A549 (cell line): ENCODE measurements around the gene FSCN2. TPM values are rescaled to one million over a fixed set of nuclear protein-coding genes. Genes with fewer than 3 reads are reported as not detected.

ENCODE experiments used
- ATAC-seq, 2 experiments: fragments of 200-7000 bp in 1 of 2; fragments of >200 bp in 1 of 2; cut with Nextera tagmentation in 1 of 2; cut with Tn5 transposase in 1 of 2; 3 replicates each; pipeline versions ENCODE4 v1.8.0 to v1.9.1; 2018 to 2020; ENCODE audit warnings: mild to moderate bottlenecking in 1 of 2, moderate library complexity in 1 of 2
- CTCF ChIA-PET: fragments of 300-600 bp; sonication (Branson Sonifier 250); formaldehyde crosslinking; extraction: SDS; loops from one replicate; lab custom pipeline; 2021; ENCODE audit warnings: antibody characterized with exemption, inconsistent platforms; lab: Yijun Ruan, JAX
- POLR2A ChIA-PET: fragments of 350-600 bp; formaldehyde crosslinking; extraction: SDS; loops from one replicate; lab custom pipeline; 2021; ENCODE audit warnings: antibody characterized with exemption, inconsistent platforms; lab: Yijun Ruan, JAX
- DNase-seq, 2 experiments: peaks; one replicate each; pipeline versions ENCODE4 v3.0.0 to v3.0.0-alpha.2; 2011 to 2016; ENCODE audit warnings: low read depth in 1 of 2, low spot score in 1 of 2
- FAIRE-seq: peaks from 2 replicates; lab custom pipeline; 2011; peaks lifted over from hg19 to GRCh38; lab: Jason Lieb, UNC
- H3K27ac ChIP-seq, 2 experiments: fragments of >200 bp; sonication (Bioruptor Twin); formaldehyde crosslinking; 3 replicates each; pipeline ENCODE4 v1.5.1; 2016 to 2017
- H3K4me1 ChIP-seq: fragments of >200 bp; sonication (Bioruptor Twin); formaldehyde crosslinking; 3 replicates; pipeline ENCODE4 v1.6.1; 2016
- H3K4me2 ChIP-seq: fragments of >200 bp; sonication (Bioruptor Twin); formaldehyde crosslinking; 3 replicates; pipeline ENCODE4 v1.6.1; 2016
- H3K4me3 ChIP-seq: fragments of >200 bp; sonication (Bioruptor Twin); formaldehyde crosslinking; 3 replicates; pipeline ENCODE4 v1.5.1; 2016
- H3K9me3 ChIP-seq: fragments of >200 bp; sonication (Bioruptor Twin); formaldehyde crosslinking; 3 replicates; pipeline ENCODE4 v1.6.1; 2016
- BHLHE40 ChIP-seq: IDR thresholded peaks from 2 replicates; pipeline ENCODE4 v1.6.1; 2012; ENCODE audit warnings: low read depth, low read length, inconsistent platforms
- CHD4 ChIP-seq: fragments of 200-600 bp; sonication (generic); IDR thresholded peaks from 2 replicates; pipeline ENCODE4 v1.6.1; 2016; ENCODE audit warnings: antibody characterized with exemption, mild to moderate bottlenecking, borderline replicate concordance
- FOSL2 ChIP-seq, 2 experiments: fragments of 450-650 bp in 1 of 2; fragments of >200 bp in 1 of 2; sonication (Bioruptor Twin) in 1 of 2; formaldehyde crosslinking; IDR thresholded peaks; 2 replicates each; pipeline versions ENCODE4 v1.5.0 to v1.6.1; 2016 to 2020; ENCODE audit warnings: mild to moderate bottlenecking in 1 of 2, moderate library complexity in 1 of 2
- FOXS1 ChIP-seq: fragments of 250-450 bp; sonication (Bioruptor Pico); IDR thresholded peaks from 2 replicates; pipeline ENCODE4 v1.5.0; 2020; ENCODE audit warnings: mild to moderate bottlenecking, moderate library complexity
- HEYL ChIP-seq: fragments of 250-450 bp; sonication (Bioruptor Pico); IDR thresholded peaks from 2 replicates; pipeline ENCODE4 v1.8.0; 2021; ENCODE audit warnings: mild to moderate bottlenecking, moderate library complexity
- HOXA7 ChIP-seq: fragments of 250-450 bp; sonication (Bioruptor Pico); IDR thresholded peaks from 2 replicates; pipeline ENCODE4 v1.5.0; 2020; ENCODE audit warnings: mild to moderate bottlenecking, moderate library complexity
- JUN ChIP-seq, 2 experiments: fragments of >200 bp; sonication (Bioruptor Twin); formaldehyde crosslinking; IDR thresholded peaks; 2 replicates in 1 of 2; 3 replicates in 1 of 2; pipeline ENCODE4 v1.6.1; 2016 to 2017
- MAFK ChIP-seq: fragments of 450-650 bp; IDR thresholded peaks from 2 replicates; pipeline ENCODE4 v1.6.1; 2014; ENCODE audit not compliant: partially characterized antibody
- NFE2L2 ChIP-seq: fragments of 150-350 bp; conservative IDR thresholded peaks from 2 replicates; pipeline ENCODE4 v1.6.1; 2014; ENCODE audit warnings: low read length
- PHF8 ChIP-seq: fragments of 200-600 bp; sonication (generic); IDR thresholded peaks from 2 replicates; pipeline ENCODE4 v1.6.1; 2016; ENCODE audit warnings: low read depth, mild to moderate bottlenecking, antibody characterized with exemption, moderate library complexity, borderline replicate concordance
- POLR2A ChIP-seq: IDR thresholded peaks from 2 replicates; pipeline ENCODE4 v1.6.1; 2012; ENCODE audit warnings: mild to moderate bottlenecking, low read length
- POLR2AphosphoS2 ChIP-seq: conservative IDR thresholded peaks from 2 replicates; pipeline ENCODE4 v1.6.1; 2012; ENCODE audit warnings: low read length, improper control_type of control experiment, inconsistent platforms
- TFCP2L1 ChIP-seq: fragments of 250-450 bp; sonication (Bioruptor Pico); IDR thresholded peaks from 2 replicates; pipeline ENCODE4 v1.5.0; 2021; ENCODE audit warnings: mild to moderate bottlenecking
- ZFP36 ChIP-seq: fragments of 450-650 bp; IDR thresholded peaks from 2 replicates; pipeline ENCODE4 v1.6.1; 2014; ENCODE audit warnings: borderline replicate concordance; ENCODE audit not compliant: partially characterized antibody
- ZSCAN20 ChIP-seq: fragments of 250-450 bp; sonication (Bioruptor Pico); IDR thresholded peaks from 2 replicates; pipeline ENCODE4 v1.8.0; 2022; ENCODE audit warnings: mild to moderate bottlenecking, moderate library complexity
- WGBS: methylation state at CpG from one replicate; pipeline ENCODE4 v1.1.6; 2017; ENCODE audit errors: missing lambda C conversion rate; 5-methylcytosine and 5-hydroxymethylcytosine counted together
- polyA plus RNA-seq, 4 experiments: library from polyadenylated mRNA; depleted of rRNA in 3 of 4; stranded (reverse); fragments of >200 nt; fragmentation: RNase III in 1 of 4; extraction: RNeasy Plus Mini Kit Qiagen cat#74134 plus additional on column Dnase treatment in 1 of 4; gene quantifications; 2 replicates in 3 of 4; 3 replicates in 1 of 4; pipeline ENCODE4 v1.2.3, GENCODE V29; 2011 to 2017
- TF ChIP-seq, protein P1 (sequence below): fragments of 450-650 bp; IDR thresholded peaks from 2 replicates; pipeline ENCODE4 v1.6.1; 2014; ENCODE audit warnings: antibody characterized with exemption
- TF ChIP-seq, protein P2 (sequence below): fragments of 200-600 bp; sonication (generic); IDR thresholded peaks from 2 replicates; pipeline ENCODE4 v1.6.1; 2016; ENCODE audit warnings: antibody characterized with exemption, mild to moderate bottlenecking, moderate library complexity
- TF ChIP-seq, protein P3 (sequence below): IDR thresholded peaks from 2 replicates; pipeline ENCODE4 v1.6.1; 2012

The FSCN2 gene
- polyA plus RNA-seq, 2 of the 4 experiments (the other 2 are of a cell fraction), result 0.84 to 1.3 TPM

DNA sequence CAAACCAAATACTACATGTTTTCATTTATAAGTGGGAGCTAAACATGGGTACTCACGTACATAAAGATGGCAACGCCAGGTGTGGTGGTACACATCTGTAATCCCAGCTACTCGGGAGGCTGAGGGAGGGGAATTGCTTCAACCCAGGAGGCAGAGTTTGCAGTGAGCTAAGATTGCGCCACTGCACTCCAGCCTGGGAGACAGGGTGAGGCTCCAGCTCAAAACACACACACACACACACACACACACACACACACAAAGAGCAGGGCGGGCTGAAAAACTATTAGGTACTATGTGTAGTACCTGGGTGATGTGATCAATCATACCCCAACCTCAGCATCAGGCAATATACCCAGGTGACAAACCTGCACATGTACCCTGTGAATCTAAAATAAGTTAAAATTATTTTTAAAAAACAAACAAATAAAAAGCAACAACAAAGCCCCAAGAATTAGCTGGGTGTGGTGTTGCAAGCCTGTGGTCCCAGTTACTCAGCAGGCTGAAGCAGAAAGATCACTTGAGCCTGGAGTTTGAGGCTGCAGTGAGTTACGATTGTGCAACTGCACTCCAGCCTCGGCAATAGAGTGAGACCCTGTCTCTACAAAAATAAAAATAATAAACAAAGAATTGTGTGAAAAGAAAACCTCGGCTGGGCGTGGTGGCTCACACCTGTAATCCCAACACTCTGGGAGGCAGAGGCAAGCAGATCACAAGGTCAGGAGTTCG lies 35.8 kb downstream of the FSCN2 start (continued):
- TF ChIP-seq, protein P1, sequence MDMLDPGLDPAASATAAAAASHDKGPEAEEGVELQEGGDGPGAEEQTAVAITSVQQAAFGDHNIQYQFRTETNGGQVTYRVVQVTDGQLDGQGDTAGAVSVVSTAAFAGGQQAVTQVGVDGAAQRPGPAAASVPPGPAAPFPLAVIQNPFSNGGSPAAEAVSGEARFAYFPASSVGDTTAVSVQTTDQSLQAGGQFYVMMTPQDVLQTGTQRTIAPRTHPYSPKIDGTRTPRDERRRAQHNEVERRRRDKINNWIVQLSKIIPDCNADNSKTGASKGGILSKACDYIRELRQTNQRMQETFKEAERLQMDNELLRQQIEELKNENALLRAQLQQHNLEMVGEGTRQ, result no peak
- TF ChIP-seq POLR2A (no peak), HOXA7 (CRISPR knock-in tag) (no peak), ZFP36 (no peak), HEYL (CRISPR knock-in tag) (no peak), ZSCAN20 (CRISPR knock-in tag) (no peak)
- TF ChIP-seq, protein P2, sequence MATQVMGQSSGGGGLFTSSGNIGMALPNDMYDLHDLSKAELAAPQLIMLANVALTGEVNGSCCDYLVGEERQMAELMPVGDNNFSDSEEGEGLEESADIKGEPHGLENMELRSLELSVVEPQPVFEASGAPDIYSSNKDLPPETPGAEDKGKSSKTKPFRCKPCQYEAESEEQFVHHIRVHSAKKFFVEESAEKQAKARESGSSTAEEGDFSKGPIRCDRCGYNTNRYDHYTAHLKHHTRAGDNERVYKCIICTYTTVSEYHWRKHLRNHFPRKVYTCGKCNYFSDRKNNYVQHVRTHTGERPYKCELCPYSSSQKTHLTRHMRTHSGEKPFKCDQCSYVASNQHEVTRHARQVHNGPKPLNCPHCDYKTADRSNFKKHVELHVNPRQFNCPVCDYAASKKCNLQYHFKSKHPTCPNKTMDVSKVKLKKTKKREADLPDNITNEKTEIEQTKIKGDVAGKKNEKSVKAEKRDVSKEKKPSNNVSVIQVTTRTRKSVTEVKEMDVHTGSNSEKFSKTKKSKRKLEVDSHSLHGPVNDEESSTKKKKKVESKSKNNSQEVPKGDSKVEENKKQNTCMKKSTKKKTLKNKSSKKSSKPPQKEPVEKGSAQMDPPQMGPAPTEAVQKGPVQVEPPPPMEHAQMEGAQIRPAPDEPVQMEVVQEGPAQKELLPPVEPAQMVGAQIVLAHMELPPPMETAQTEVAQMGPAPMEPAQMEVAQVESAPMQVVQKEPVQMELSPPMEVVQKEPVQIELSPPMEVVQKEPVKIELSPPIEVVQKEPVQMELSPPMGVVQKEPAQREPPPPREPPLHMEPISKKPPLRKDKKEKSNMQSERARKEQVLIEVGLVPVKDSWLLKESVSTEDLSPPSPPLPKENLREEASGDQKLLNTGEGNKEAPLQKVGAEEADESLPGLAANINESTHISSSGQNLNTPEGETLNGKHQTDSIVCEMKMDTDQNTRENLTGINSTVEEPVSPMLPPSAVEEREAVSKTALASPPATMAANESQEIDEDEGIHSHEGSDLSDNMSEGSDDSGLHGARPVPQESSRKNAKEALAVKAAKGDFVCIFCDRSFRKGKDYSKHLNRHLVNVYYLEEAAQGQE, result no peak
- TF ChIP-seq, protein P3, sequence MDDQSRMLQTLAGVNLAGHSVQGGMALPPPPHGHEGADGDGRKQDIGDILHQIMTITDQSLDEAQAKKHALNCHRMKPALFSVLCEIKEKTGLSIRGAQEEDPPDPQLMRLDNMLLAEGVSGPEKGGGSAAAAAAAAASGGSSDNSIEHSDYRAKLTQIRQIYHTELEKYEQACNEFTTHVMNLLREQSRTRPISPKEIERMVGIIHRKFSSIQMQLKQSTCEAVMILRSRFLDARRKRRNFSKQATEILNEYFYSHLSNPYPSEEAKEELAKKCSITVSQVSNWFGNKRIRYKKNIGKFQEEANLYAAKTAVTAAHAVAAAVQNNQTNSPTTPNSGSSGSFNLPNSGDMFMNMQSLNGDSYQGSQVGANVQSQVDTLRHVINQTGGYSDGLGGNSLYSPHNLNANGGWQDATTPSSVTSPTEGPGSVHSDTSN, result no peak

DNA sequence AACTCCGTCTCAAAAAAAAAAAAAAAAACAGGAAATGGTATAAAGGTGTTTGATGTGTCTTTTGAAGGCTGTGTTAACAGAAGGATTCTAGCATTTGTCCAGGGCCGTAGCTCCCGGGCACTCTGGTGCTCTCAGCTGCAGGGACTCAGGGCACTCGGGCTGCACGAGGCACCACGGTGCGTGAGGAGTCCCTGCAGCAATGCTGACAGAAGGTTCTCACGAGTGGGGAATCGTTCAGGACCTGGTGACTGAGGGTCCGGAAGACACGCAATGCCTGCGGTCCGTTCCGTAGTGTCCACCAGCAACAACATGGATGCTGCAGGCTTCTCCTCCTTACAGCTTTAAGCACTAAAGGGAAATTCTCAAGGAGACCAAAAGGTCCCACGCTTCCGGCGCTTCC lies 36.6 kb downstream of the FSCN2 start:
- H3K4me3 ChIP-seq, result no peak overlapping the region
- peak overlapping the region; percentile 93 for H3K4me2 ChIP-seq
- ATAC-seq, result no peak
- peak overlapping the region; percentile 88 to 91 for H3K27ac ChIP-seq
- peaks cover 87% of the 10 kb centered on the region for H3K4me1 ChIP-seq
- WGBS, result 91% methylated on average over 17 of the region's 17 CpGs
- ChIA-PET POLR2A (no interaction called here), CTCF (interaction anchor here (1.2 to 45.0 kb wide), 4 partner anchors 6 to 191 kb away, joined by 4 to 1604 read pairs (median 805); partner anchors contain the start of gene FAAP100)
- FAIRE-seq, result no peak
- no peak for DNase-seq
- no peaks in the 10 kb centered on the region for H3K9me3 ChIP-seq
- TF ChIP-seq POLR2AphosphoS2, result no peak
- no peak for TF ChIP-seq ZSCAN20 (CRISPR knock-in tag)
- no peak for TF ChIP-seq BHLHE40
- TF ChIP-seq, protein P1, result no peak
- no peak for TF ChIP-seq CHD4
- TF ChIP-seq ZFP36, result no peak
- no peak for TF ChIP-seq MAFK
- TF ChIP-seq NFE2L2, result no peak
- no peak for TF ChIP-seq PHF8
- no peak for TF ChIP-seq TFCP2L1
- TF ChIP-seq JUN (IDR thresholded peaks at IDR 0.05), result no peak
- no peak for TF ChIP-seq FOXS1 (CRISPR knock-in tag)

DNA sequence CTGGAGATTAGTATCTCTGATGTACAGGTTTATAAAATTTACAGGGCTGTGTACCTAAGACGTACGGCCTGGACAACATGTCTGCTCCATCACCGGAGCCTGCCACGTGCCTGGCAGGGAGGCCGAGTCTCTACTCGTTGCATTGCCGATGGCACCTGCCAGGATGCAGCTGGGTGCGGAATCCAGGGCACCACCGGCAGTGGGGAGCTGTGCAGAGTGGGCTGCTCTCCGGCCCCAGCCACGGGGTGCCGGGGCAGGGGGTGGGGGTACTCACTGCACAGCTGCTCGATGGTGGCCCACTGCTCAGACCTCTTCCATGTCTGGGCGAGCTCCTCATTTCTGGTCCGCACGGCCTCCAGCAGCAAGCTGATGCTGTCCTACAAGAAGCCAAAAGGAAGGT lies 37.1 kb downstream of the FSCN2 start:
- no peak overlapping the region for H3K4me3 ChIP-seq
- peaks cover 83% of the 10 kb centered on the region for H3K4me1 ChIP-seq
- peak overlapping the region; percentile 93; the same call in 2 of the 3 replicates for H3K4me2 ChIP-seq
- no peak for DNase-seq
- FAIRE-seq, result no peak
- TF ChIP-seq FOSL2 (IDR thresholded peaks at IDR 0.05) (no peak), FOSL2 (CRISPR knock-in tag; IDR thresholded peaks at IDR 0.05) (no peak)
- 92% methylated on average over 16 of the region's 16 CpGs for WGBS
- CTCF ChIA-PET, result interaction anchor here (1.2 to 45.0 kb wide), 4 partner anchors 6 to 192 kb away, joined by 4 to 1604 read pairs (median 804); partner anchors contain the start of gene FAAP100
- no peak for ATAC-seq
- H3K9me3 ChIP-seq, result no peaks in the 10 kb centered on the region
- peak overlapping the region; percentile 88 to 91 for H3K27ac ChIP-seq
- POLR2A ChIA-PET, result no interaction called here
